Smooth muscle cell of the brain vasculature (primary cell): ENCODE measurements around the gene LPCAT4.
A peak's percentile ranks its signal among the peaks of the same experiment; 100 is the strongest.
"Not testable (repeated sequence)": the region's sequence is repeated elsewhere in the genome, so short reads cannot be mapped to it uniquely, and the experiment has no call there.

Experiments used
- DNase-seq: peaks from one replicate; pipeline ENCODE4 v3.0.0-alpha.2; 2012; ENCODE audit warnings: low read depth, low spot score

The LPCAT4 gene

DNA sequence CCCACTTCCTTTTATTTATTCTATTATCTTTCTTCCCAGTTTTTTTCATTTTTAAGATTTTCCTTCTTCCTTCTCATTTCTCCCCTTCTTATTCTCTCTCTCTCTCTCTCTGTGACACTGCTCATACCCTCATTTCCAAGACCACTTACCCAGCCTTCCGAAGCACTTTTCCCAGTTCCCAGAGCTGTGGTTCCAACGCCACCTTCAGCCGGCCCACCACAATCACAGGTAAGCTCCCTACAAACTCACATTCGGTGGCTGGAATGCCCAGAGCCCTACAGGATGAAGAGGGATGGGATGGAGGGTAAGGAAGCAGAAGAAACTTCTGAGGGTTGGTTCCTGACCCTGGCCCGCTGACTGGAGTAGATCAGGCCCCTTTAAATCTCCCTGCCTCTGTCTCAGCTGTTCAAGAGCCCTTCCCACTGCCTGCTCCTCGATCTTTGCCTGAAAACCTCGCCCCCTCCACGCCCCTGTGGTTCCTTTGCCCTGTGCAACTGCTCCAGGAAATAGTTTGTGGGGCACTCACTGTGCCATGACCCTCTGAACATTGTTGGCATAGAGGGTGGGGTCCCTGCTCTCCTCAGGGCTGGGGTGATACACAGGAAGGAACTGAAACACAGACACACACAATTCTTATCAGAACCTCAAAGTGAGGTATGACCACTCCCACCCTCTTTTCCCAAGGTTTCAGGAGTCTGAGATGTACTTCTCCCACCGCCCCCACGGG, 4.8 kb downstream of the LPCAT4 start:
- DNase-seq, result no peak

DNA sequence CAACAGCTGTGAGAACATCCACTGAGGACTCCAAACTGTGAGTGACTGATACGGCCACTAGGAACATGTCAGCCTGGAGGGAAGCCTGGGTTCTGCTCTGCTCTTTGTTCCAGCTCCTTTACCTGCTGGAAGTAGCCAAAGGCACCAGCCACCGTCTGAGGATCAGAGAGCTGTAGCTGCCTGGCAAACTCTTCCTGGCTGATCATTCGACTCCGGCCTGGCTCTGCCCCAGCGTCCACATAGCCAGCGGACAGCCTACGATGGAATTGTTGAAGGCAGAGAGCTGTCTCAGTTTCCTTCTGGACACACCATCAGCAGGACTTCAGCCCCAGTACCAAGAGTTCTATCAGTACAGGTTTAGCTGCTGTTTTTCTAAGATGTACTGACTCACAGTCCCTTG, 5.7 kb downstream of the LPCAT4 start:
- DNase-seq, result no peak

DNA sequence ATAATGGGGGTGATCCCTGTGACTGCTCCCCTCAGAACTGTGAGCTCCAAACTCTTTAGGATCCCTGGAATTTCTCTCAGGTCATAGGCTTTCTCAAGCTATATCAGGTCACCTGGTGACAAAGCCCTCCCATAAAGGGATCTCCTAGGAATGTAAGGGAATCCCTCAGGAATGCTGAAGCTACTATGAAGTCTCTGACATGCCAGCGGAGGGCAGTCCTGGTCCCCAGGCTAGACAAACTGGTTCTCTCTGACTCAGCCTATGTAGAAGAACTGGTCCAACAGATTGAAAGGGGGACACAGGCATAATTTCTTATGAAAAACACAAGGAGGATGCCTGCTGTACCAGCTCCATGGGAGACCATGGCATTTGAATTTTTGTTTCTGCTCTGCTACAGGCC, 6.7 kb downstream of the LPCAT4 start:
- no peak for DNase-seq

DNA sequence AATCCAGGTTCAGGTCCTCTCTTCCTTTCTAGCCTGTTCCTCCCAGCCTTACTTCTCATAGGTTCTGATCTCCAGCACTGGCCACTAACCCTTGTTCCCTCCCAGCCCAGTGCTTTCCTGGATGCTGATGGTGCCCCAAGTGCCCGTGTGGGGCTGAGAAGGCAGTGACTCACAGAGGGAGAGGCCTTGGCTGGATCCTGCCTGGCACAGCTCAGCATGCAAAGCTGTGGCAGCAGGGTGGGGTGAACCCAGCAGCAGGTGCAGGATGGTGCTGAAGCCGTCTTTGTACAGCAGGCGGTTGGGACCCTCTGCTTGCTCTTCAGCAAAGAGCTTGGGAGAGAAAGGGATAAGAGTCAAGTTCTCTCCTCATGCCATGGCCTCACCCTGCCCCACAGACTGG, 7.6 kb downstream of the LPCAT4 start:
- no peak for DNase-seq

DNA sequence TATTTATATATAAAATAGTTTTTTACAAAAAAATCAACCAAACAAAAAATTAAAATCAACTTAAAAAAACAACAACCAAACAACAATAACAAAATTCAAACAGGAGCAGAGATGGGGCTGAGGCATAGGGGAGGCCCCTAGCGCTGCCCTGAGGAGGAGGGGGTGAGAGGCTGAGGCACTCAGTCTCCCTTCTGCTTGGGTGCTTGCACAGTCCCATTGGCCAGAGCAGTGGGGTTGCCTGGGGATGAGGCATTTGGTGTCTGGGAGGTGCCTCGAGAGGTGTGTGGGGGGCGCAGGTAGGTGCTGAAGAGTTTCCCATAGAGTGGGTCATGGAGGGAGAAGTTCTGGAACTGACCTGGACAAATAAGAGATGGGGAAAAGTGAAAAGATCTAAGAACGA, 8.0 kb downstream of the LPCAT4 start:
- no peak for DNase-seq

DNA sequence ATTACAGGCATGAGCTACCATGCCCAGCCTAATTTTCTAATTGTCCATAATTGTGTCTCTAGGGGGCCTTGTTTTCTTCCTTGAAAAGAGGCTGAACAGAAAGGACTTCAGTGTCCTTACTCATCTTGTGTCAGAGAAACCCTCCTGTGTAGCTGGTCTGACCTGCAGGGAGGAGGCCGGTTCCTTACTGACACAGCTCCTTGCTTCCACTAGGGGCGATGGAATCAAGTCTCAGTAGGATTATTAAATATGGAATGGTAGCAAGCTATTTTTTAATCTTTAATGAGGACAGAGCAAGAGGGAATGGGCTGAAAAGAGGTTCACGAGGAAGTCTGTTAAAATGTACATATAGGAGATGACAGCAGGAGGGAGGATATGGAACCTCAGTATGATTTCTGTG, 8.6 kb downstream of the LPCAT4 start:
- DNase-seq, result no peak

DNA sequence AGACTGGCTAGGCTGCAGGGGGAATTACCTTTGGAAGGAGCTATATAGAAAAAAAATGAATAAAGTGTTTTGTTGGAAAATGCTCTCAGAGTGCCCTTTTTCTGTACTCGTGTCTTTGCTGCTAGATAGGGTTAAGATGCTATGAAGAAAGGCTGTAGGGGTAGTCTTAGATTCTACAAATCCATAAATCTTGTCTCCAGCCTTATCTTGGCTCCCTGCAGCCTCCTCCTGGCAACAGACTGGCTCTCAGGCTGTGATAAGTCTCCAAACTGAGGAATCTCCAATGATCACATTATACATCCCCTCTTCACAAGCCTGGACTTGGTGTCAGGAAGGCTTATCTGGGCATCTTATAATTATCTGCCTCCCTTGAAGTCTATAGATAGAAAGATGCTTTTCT, 9.3 kb downstream of the LPCAT4 start:
- DNase-seq, result no peak

DNA sequence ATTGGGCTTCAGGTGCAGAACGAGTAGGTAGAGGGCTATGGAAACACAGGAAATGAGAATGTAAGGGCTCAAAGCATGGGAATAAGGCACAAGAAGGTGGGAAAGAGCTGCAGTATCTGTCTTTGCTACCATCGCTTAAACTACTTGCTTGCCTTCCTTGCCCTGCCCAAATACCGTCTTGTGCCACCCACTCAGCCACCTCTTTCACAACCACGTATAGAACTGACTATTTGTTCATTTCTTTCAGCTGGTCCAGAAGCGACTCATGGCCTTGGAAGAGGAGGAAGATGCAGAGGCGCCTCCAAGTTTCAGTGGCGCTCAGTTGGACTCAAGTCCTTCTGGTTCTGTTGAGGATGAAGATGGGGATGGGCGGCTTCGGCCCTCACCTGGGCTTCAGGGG, 11.8 kb downstream of the LPCAT4 start:
- no peak for DNase-seq

DNA sequence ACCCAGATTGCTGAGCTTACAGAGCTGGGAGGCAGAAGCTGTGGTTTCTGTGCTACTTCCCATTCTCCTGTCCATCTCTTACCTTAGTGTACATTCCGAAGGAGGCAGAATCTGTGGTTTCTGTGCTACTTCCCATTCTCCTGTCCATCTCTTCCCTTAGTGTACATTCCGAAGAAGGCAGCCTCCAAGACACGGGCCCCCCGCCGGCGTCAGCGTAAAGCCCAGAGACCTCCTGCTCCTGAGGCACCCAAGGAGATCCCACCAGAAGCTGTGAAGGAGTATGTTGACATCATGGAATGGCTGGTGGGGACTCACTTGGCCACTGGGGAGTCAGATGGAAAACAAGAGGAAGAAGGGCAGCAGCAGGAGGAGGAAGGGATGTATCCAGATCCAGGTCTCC, 12.7 kb downstream of the LPCAT4 start:
- DNase-seq, result no peak

DNA sequence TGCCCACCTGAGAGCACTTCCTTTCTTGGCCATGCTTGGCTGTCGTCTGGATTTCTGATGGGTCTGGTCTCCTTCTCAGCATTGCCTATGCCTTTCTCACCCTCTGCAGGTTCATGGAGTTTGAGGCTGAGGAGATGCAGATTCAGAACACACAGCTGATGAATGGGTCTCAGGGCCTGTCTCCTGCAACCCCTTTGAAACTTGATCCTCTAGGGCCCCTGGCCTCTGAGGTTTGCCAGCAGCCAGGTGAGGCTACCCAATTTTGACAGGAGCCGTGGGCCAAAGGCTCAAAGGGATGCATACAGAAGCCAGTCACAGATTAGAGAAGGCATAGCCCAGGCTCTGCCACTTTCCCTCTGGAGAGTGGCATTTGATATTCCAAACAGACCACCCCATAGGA, 13.4 kb downstream of the LPCAT4 start:
- no peak for DNase-seq

DNA sequence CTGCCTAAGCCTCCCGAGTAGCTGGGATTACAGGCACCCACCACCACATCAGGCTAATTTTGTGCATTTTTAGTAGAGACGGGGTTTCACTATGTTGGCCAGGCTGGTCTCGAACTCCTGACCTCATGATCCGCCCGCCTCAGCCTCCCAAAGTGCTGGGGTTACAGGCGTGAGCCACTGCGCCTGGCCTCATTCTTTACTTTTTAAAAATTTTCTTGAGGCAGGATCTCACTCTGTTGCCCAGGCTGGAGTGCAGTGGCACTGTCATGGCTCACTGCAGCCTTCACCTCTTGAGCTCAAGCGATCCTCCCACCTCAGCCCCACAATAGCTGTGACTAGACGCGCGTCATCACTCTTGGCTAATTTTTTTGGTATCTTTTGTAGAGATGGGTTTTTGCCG, 14.0 kb downstream of the LPCAT4 start:
- DNase-seq, result not testable (repeated sequence)

DNA sequence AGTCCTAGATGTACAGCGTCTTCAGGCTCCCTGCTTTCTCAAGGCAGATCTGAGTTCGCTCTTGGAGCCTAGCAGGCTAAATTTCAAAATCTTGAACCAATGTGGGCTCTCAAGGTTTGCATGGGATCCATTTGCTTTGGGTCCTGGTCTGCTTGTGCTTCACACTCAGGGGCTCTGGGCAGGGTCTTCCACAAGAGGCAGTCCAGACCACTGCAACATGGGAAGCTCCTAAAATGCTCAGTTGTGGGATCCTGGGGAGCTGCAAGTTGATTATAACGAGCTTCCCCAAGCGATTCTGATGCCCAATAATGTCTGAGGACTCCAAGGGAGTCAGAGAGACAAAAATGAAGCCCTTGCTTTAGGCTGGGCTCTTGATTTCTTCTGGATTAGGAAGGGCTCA, 17.2 kb downstream of the LPCAT4 start:
- DNase-seq, result no peak

DNA sequence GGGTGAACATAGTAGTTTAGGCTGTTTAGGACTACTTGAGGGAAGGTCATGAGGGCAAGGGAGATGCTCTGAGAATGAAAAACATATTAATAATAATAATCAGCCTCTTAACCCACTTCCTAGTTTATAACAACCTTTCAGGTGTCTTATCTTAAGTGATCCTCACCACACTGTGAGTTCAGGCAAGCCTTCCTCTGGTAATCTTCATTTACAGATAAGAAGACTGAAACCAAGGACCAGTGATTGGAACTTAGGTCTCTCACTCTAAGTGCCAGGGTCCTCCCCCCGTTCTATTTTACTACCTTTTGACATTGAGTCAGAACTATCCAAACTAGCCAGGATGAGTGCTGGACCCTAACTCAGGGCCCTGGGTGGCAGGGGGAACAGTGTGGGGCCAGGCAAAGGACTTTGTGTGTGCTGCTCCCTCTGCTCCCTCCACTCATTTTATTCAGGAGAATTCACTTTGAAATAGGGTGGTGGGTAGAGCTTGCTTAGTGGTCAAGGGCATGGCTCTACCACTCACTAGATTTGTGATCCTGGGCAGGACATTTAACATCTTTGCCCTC, 18.2 kb downstream of the LPCAT4 start:
- no peak for DNase-seq

DNA sequence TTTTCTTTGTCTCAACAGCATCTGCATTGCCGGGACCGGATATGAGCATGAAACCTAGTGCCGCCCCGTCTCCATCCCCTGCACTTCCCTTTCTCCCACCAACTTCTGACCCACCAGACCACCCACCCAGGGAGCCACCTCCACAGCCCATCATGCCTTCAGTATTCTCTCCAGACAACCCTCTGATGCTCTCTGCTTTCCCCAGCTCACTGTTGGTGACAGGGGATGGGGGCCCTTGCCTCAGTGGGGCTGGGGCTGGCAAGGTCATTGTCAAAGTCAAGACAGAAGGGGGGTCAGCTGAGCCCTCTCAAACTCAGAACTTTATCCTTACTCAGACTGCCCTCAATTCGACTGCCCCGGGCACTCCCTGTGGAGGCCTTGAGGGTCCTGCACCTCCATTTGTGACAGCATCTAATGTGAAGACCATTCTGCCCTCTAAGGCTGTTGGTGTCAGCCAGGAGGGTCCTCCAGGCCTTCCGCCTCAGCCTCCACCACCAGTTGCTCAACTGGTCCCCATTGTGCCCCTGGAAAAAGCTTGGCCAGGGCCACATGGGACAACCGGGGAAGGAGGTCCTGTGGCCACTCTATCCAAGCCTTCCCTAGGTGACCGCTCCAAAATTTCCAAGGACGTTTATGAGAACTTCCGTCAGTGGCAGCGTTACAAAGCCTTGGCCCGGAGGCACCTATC, 18.9 kb downstream of the LPCAT4 start:
- DNase-seq, result no peak

DNA sequence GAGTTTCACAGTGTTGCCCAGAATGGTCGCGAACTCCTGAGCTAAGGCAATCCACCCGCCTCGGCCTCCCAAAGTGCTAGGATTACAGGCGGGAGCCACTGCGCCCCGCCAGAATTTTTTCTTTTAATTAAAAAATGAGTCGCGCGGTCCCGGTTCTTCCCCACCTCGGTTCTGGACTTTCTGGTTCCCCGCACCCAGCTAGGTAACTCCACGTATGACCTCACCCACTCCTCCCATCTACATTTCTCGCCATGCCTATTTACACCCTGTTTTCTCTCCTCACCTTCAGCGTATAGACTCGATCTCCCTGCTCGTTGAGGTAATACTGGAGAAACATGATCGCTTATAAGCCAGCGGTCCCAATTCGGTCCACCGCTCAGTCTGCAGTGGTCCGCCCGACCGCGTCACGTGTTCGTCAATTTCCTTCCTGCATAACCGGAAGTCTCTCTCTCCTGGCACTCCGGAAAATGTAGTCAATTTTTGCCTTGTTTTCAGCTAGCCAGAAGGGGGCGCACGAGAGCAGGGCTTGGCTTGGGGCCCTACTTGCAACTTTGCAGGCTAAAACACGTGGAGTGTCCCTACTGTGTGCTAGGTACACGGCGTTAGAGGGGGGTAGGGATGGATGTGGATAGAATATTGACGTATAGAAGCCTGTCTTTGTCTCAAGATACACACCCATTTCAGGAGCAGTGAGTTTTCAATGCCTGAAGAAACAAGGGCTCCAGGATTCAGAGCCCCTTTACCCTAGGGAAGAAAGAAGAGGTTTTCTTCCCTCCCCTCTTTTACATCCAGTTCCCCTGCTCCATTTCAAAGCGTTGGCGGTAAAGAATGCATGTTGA, 24.0 kb downstream of the LPCAT4 start, which contains the start of the genes NOP10 and NUTM1:
Gene NOP10, minus strand, starts transcription at position 400 of the 839 bp plus-strand sequence. Its CDS starts 63 bp downstream, at position 337.
Gene NUTM1, plus strand, starts transcription at position 579 of the 839 bp plus-strand sequence. CDS start 382 bp downstream, outside the sequence.
- peak; percentile 83 for DNase-seq

DNA sequence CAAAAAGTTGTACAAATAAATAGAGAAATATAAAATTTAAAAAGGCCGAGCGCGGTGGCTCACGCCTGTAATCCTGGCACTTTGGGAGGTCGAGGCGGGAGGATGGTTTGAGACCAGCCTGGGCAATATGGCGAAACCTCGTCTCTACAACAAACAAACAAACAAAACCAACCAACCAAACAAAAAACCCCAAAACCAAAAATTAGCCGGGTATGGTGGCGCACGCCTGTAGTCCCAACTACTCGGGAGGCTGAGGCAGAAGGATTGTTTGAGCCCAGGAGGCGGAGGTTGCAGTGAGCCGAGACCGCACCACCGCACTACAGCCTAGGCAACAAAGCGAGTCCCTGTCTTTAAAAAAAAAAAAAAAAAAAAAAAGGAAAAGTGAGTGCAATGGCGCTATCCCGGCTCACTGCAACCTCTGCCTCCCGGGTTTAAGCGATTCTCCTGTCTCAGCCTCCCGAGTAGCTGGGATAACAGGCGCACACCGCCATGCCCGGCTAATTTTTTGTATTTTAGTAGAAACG, 24.7 kb downstream of the LPCAT4 start:
- DNase-seq, result not testable (repeated sequence)

DNA sequence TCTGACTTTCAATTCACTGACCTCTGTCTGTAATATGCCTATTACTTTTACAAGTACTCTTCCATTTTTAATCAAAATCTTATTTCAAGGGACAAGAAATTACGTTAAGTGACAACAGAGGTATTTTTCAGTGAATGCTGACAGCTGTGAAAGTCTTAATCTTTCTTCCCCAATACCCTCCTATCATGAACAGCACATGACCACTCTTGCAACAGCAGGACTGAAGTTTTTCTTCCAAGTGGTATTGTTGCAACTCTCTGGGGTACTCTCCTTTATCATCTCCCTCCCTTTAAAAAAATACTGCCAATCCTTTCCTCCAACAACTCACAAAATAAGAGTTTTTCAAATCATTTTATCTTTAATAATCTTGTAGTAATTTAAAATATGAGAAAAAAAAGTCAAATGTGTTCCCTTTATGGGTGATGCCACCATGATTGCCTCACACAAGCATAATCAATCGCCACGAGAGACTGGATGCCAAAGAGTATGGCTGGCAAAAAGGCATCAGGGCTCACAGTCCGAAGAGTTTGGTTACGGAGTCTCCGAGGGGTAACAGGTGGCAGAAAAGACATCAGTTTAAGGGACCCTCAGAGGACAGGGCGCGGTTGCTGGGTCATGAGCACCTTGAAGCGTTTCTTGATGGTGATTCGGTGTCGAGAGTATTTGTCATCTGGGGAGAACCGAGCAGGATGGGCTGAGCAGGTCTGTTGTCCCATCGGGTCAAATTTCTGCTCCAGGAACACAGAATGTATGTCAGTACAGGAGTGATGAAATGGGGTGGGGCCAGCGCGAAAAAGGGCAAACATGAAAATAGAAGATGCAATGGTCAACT, 25.4 kb downstream of the LPCAT4 start:
- DNase-seq, result no peak

DNA sequence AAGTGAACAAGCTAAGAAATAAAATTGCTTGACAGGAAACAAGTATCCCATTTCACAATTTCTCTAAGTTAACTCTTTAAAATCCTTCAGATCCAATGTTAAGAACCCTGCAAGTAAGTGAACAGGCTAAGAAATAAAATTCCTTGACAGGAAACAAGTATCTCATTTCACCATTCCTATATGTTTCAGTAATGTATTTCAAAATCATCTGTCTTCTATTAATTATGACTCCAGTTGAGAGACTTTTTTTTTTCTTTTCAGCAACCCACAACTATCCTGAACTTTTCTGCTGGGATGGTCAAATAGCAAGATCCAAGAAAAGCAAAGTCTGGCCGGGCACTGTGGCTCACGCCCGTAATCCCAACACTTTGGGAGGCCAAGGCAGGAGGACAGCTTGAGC, 27.1 kb downstream of the LPCAT4 start:
- no peak for DNase-seq

DNA sequence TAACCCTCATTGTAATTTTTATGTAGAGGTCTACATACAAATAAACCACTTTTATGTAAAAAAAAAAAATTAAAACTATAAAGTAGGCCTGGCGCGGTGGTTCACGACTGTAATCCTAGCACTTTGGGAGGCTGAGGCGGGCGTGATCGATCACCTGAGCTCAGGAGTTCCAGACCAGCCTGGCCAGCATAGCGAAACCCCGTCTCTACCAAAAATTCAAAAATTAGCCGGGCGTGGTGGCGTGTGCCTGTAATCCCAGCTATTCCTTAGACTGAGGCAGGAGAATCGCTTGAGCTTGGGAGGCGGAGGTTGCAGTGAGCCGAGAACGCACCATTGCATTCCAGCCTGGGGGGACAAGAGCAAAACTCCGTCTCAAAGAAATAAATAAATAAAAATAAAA, 28.6 kb downstream of the LPCAT4 start:
- no peak for DNase-seq

DNA sequence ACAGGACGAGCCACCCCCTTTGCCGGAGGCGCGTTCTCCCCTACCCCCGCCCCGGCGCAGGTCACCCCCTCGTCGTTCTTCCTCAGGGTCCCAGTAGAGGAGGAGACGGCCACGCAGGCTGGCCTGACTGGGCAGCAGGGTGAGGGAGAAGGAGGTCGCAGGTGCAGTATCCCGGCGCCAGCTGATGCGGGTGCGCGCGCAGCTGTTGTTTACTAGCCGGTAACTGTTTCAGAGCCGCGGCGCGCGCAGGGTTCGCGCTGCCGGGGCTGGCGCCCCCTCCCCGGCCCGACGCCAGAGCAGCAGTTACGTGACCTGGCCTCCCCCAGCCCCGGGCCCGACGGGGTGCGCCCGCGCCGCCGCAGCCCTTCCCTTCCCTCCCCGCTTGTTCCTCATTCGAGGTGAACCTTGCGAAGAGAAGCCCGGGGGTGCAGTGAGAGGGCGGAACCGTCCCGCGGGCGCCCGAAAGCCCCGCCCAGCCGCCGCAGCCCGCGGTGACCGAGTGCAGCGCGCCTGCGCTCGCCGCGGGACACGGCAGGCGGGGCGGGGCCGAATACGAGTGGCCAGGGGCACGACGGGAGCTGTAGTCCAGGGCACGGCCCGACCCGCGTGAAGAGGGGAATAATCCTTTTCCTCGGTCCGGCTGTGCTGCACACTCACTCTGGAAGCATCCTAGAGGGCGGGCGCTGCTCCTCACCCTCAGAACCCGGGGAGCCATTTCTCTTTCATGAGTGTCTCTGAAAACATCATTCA, 29.3 kb downstream of the LPCAT4 start, which contains the start of gene SLC12A6:
Gene SLC12A6, minus strand, starts transcription at position 225 of the 750 bp plus-strand sequence. CDS start 1,101 bp downstream, outside the sequence.
- peak; percentile 66 for DNase-seq
